DOHH2 (cell line): ENCODE data around the gene SH3GL1.
A peak's percentile ranks its signal among the peaks of the same experiment; 100 is the strongest.

ENCODE experiments used
- H3F3A ChIP-seq: fragments of 200-600 bp; sonication (generic), shearing (Covaris generic); 2 replicates; pipeline ENCODE4 v1.6.0; 2016; ENCODE audit warnings: antibody characterized with exemption, mild to moderate bottlenecking; ENCODE audit not compliant: control insufficient read depth, insufficient read depth
- H3K27ac ChIP-seq: fragments of 200-600 bp; sonication (generic); 2 replicates; pipeline ENCODE4 v1.5.1; 2014; ENCODE audit warnings: low read depth, mild to moderate bottlenecking, low read length, moderate library complexity
- H3K27me3 ChIP-seq: fragments of 200-600 bp; sonication (generic); 2 replicates; pipeline ENCODE4 v1.6.1; 2014; ENCODE audit warnings: mild to moderate bottlenecking, low read length, mixed read lengths; ENCODE audit not compliant: control insufficient read depth
- H3K36me3 ChIP-seq: fragments of 200-600 bp; sonication (generic); 2 replicates; pipeline ENCODE4 v1.6.1; 2014; ENCODE audit warnings: mild to moderate bottlenecking, low read length, moderate library complexity, mixed read lengths; ENCODE audit not compliant: control insufficient read depth
- H3K4me1 ChIP-seq: fragments of 200-600 bp; sonication (generic); 2 replicates; pipeline ENCODE4 v1.6.1; 2014; ENCODE audit warnings: mild to moderate bottlenecking, low read length, mixed read lengths; ENCODE audit not compliant: control insufficient read depth
- H3K4me2 ChIP-seq: fragments of 200-600 bp; sonication (generic); 2 replicates; pipeline ENCODE4 v1.6.0; 2014; ENCODE audit warnings: mild to moderate bottlenecking, low read length, moderate library complexity
- H3K4me3 ChIP-seq: fragments of 200-600 bp; sonication (generic); 2 replicates; pipeline ENCODE4 v1.5.1; 2014; ENCODE audit warnings: mild to moderate bottlenecking, low read length, mixed read lengths
- H3K79me2 ChIP-seq: fragments of 200-600 bp; sonication (generic); 2 replicates; pipeline ENCODE4 v1.6.1; 2014; ENCODE audit warnings: mild to moderate bottlenecking, low read length, mixed read lengths; ENCODE audit not compliant: control insufficient read depth
- H3K9me2 ChIP-seq: fragments of 200-600 bp; sonication (generic); replicated peaks from 2 replicates; pipeline ENCODE4 v1.6.1; 2014; ENCODE audit warnings: mild to moderate bottlenecking, low read length, mixed read lengths; ENCODE audit not compliant: control insufficient read depth
- H3K9me3 ChIP-seq: fragments of 200-600 bp; sonication (generic); 2 replicates; pipeline ENCODE4 v1.6.1; 2014; ENCODE audit warnings: antibody characterized with exemption, low read length, mixed read lengths; ENCODE audit not compliant: control insufficient read depth, insufficient read depth
- H4K20me1 ChIP-seq: fragments of 200-600 bp; sonication (generic); 2 replicates; pipeline ENCODE4 v1.6.0; 2014; ENCODE audit warnings: low read depth, mild to moderate bottlenecking, antibody characterized with exemption, low read length, moderate library complexity; ENCODE audit not compliant: control insufficient read depth, insufficient read depth
- CTCF ChIP-seq: fragments of 200-600 bp; sonication (generic); IDR thresholded peaks from one replicate; pipeline ENCODE4 v1.5.1; 2014; ENCODE audit warnings: antibody characterized with exemption, mild to moderate bottlenecking, low read depth, low read length; ENCODE audit not compliant: poor library complexity, severe bottlenecking
- EZH2phosphoT487 ChIP-seq: fragments of 200-600 bp; sonication (generic); IDR thresholded peaks from 2 replicates; pipeline ENCODE4 v1.6.1; 2017; ENCODE audit warnings: borderline replicate concordance, mild to moderate bottlenecking, antibody characterized with exemption, low read length, moderate library complexity, mixed read lengths

Gene SH3GL1

GRCh38 chr19:4354897-4355296, 45.5 kb downstream of the SH3GL1 start:
- Histone ChIP-seq H3K9me2 (no peaks in the 10 kb centered on the region), H3F3A (no peaks in the 10 kb centered on the region), H4K20me1 (no peaks in the 10 kb centered on the region), H3K27me3 (no peaks in the 10 kb centered on the region), H3K27ac (no peak overlapping the region), H3K4me2 (no peak overlapping the region), H3K4me3 (no peak overlapping the region), H3K79me2 (no peaks in the 10 kb centered on the region), H3K9me3 (no peaks in the 10 kb centered on the region), H3K36me3 (peaks cover 6% of the 10 kb centered on the region), H3K4me1 (no peaks in the 10 kb centered on the region)
- no peak for TF ChIP-seq EZH2phosphoT487
- TF ChIP-seq CTCF: no peak

GRCh38 chr19:4354282-4354681, 46.1 kb downstream of the SH3GL1 start:
- no peaks in the 10 kb centered on the region for H3K9me3 ChIP-seq
- no peak overlapping the region for H3K27ac ChIP-seq
- TF ChIP-seq EZH2phosphoT487 (no peak), CTCF (no peak)
- no peaks in the 10 kb centered on the region for H3K9me2 ChIP-seq
- no peaks in the 10 kb centered on the region for H3K79me2 ChIP-seq
- no peaks in the 10 kb centered on the region for H3K27me3 ChIP-seq
- no peak overlapping the region for H3K4me3 ChIP-seq
- no peaks in the 10 kb centered on the region for H3F3A ChIP-seq
- no peak overlapping the region for H3K4me2 ChIP-seq
- H3K36me3 ChIP-seq: no peaks in the 10 kb centered on the region; the same call in none of the 2 replicates
- H4K20me1 ChIP-seq: no peaks in the 10 kb centered on the region
- no peaks in the 10 kb centered on the region for H3K4me1 ChIP-seq

- Histone ChIP-seq H3K79me2 (no peaks in the 10 kb centered on the region), H3K9me2 (no peaks in the 10 kb centered on the region), H3K27me3 (no peaks in the 10 kb centered on the region), H4K20me1 (no peaks in the 10 kb centered on the region), H3F3A (no peaks in the 10 kb centered on the region), H3K27ac (no peak overlapping the region), H3K4me2 (no peak overlapping the region), H3K36me3 (no peaks in the 10 kb centered on the region; the same call in none of the 2 replicates), H3K4me1 (no peaks in the 10 kb centered on the region), H3K4me3 (no peak overlapping the region), H3K9me3 (no peaks in the 10 kb centered on the region)
- peak; percentile 86 for TF ChIP-seq CTCF
- TF ChIP-seq EZH2phosphoT487: no peak
Measured at GRCh38 chr19:4352701-4353121, 47.6 kb downstream of the SH3GL1 start.
